HuH-7 (cell line): ENCODE data around the gene MAD2L2.

ENCODE experiments used
- DNase-seq: peaks from one replicate; pipeline ENCODE4 v3.0.0; 2011; ENCODE audit warnings: low spot score

MAD2L2 gene

GRCh38 chr1:11653101-11653860, 27.7 kb downstream of the MAD2L2 start:
- DNase-seq = peak; percentile 86

GRCh38 chr1:11652203-11652780, 28.7 kb downstream of the MAD2L2 start:
- DNase-seq = no peak

GRCh38 chr1:11651017-11651416, 29.9 kb downstream of the MAD2L2 start:
- DNase-seq = no peak

GRCh38 chr1:11650331-11650991, 30.5 kb downstream of the MAD2L2 start:
- DNase-seq = peak; percentile 82

GRCh38 chr1:11649624-11650330, 31.2 kb downstream of the MAD2L2 start:
- no peak for DNase-seq

- no peak for DNase-seq
These were observed 31.7 kb downstream of the MAD2L2 start for GRCh38 chr1:11649237-11649623.

- DNase-seq = no peak
These were observed 32.2 kb downstream of the MAD2L2 start for GRCh38 chr1:11648732-11649158.

GRCh38 chr1:11648039-11648438, 32.9 kb downstream of the MAD2L2 start:
- DNase-seq = no peak

GRCh38 chr1:11647333-11647732, 33.6 kb downstream of the MAD2L2 start:
- no peak for DNase-seq

GRCh38 chr1:11646317-11646716, 34.6 kb downstream of the MAD2L2 start:
- no peak for DNase-seq

- peak; percentile 73 for DNase-seq
These were observed 35.2 kb downstream of the MAD2L2 start for GRCh38 chr1:11645670-11646265.

- no peak for DNase-seq
These were observed 35.7 kb downstream of the MAD2L2 start for GRCh38 chr1:11645270-11645669.

- no peak for DNase-seq
These were observed 37.2 kb downstream of the MAD2L2 start for GRCh38 chr1:11643782-11644181.

- peak; percentile 84 for DNase-seq
These were observed 38.4 kb downstream of the MAD2L2 start for GRCh38 chr1:11642418-11643017.

- DNase-seq = no peak
These were observed 39.1 kb downstream of the MAD2L2 start for GRCh38 chr1:11641776-11642305.

GRCh38 chr1:11640944-11641343, 40.0 kb downstream of the MAD2L2 start:
- no peak for DNase-seq

- DNase-seq = no peak
These were observed 40.8 kb downstream of the MAD2L2 start for GRCh38 chr1:11640101-11640500.

- no peak for DNase-seq
These were observed 41.6 kb downstream of the MAD2L2 start for GRCh38 chr1:11639372-11639771.

- no peak for DNase-seq
These were observed 42.8 kb downstream of the MAD2L2 start for GRCh38 chr1:11638121-11638520.

- DNase-seq = no peak
These were observed 46.4 kb downstream of the MAD2L2 start for GRCh38 chr1:11634365-11635192.
